IMR-90 (cell line): ENCODE results near the gene NEK4. TPM values are rescaled to one million over a fixed set of nuclear protein-coding genes. Genes with fewer than 3 reads are reported as not detected.

Experiments used
- ATAC-seq: fragments of 200-7000 bp; cut with Tn5 transposase; 2 replicates; pipeline ENCODE4 v1.9.1; 2020; ENCODE audit warnings: low read depth, mild to moderate bottlenecking, moderate library complexity
- BruUV-seq: library from RNA; stranded (reverse); fragments of 400-500 nt; replicated peaks from 2 replicates; lab custom pipeline; 2021; lab: Mats Ljungman, UMichigan
- CTCF ChIA-PET: fragments of 300-600 bp; formaldehyde crosslinking; extraction: SDS; loops from one replicate; lab custom pipeline; 2021; ENCODE audit warnings: antibody characterized with exemption; lab: Yijun Ruan, JAX
- POLR2A ChIA-PET: fragments of 300-600 bp; sonication (Branson Sonifier 250); formaldehyde crosslinking; loops from one replicate; lab custom pipeline; 2022; ENCODE audit warnings: antibody characterized with exemption; ENCODE audit not compliant: unreplicated experiment; lab: Charles Lee
- DNase-seq: peaks from one replicate; pipeline ENCODE4 v3.0.0; 2013
- H2AFZ ChIP-seq: replicated peaks from 2 replicates; pipeline ENCODE3; 2013; ENCODE audit warnings: low read length, mild to moderate bottlenecking; ENCODE audit not compliant: poor library complexity
- H2AK5ac ChIP-seq: 2 replicates; pipeline ENCODE4 v1.6.1; 2013; ENCODE audit warnings: low read depth, low read length, inconsistent platforms
- H2AK9ac ChIP-seq: replicated peaks from 2 replicates; pipeline ENCODE3; 2013; ENCODE audit warnings: mild to moderate bottlenecking, low read depth, low read length, moderate library complexity; ENCODE audit not compliant: poor library complexity
- H2BK120ac ChIP-seq: 2 replicates; pipeline ENCODE4 v1.6.1; 2013; ENCODE audit warnings: low read depth, low read length, inconsistent platforms
- H2BK15ac ChIP-seq: 3 replicates; pipeline ENCODE4 v1.6.1; 2013; ENCODE audit warnings: low read depth, low read length, inconsistent platforms
- H2BK20ac ChIP-seq: 2 replicates; pipeline ENCODE4 v1.6.1; 2013; ENCODE audit warnings: low read depth, mild to moderate bottlenecking, inconsistent platforms, low read length, moderate library complexity
- H2BK5ac ChIP-seq: 2 replicates; pipeline ENCODE4 v1.6.1; 2013; ENCODE audit warnings: mild to moderate bottlenecking, low read depth, low read length, inconsistent platforms; ENCODE audit not compliant: poor library complexity, severe bottlenecking
- H3K14ac ChIP-seq: replicated peaks from 2 replicates; pipeline ENCODE4 v1.6.1; 2013; ENCODE audit warnings: low read depth, low read length, inconsistent platforms
- H3K18ac ChIP-seq: 2 replicates; pipeline ENCODE4 v1.6.1; 2013; ENCODE audit warnings: low read depth, low read length, control low read depth
- H3K23ac ChIP-seq: 2 replicates; pipeline ENCODE4 v1.6.1; 2013; ENCODE audit warnings: low read depth, low read length, inconsistent platforms
- H3K27ac ChIP-seq: 2 replicates; pipeline ENCODE4 v1.5.1; 2013; ENCODE audit warnings: mild to moderate bottlenecking, control low read depth, low read length; ENCODE audit not compliant: insufficient read depth
- H3K27me3 ChIP-seq: 2 replicates; pipeline ENCODE4 v1.6.1; 2013; ENCODE audit warnings: low read length; ENCODE audit not compliant: control insufficient read depth, insufficient read depth
- H3K36me3 ChIP-seq: 2 replicates; pipeline ENCODE4 v1.6.1; 2013; ENCODE audit warnings: low read length, mixed read lengths; ENCODE audit not compliant: control insufficient read depth, insufficient read depth
- H3K4ac ChIP-seq: 2 replicates; pipeline ENCODE4 v1.6.1; 2013; ENCODE audit warnings: low read depth, low read length, inconsistent platforms
- H3K4me1 ChIP-seq: 2 replicates; pipeline ENCODE4 v1.6.1; 2013; ENCODE audit warnings: low read length, mixed read lengths; ENCODE audit not compliant: control insufficient read depth, insufficient read depth
- H3K4me2 ChIP-seq: 2 replicates; pipeline ENCODE4 v1.6.1; 2013; ENCODE audit warnings: low read depth, mild to moderate bottlenecking, control low read depth, low read length, moderate library complexity
- H3K4me3 ChIP-seq: 2 replicates; pipeline ENCODE4 v1.5.1; 2013; ENCODE audit warnings: low read depth, mild to moderate bottlenecking, control low read depth, low read length, moderate library complexity; ENCODE audit not compliant: insufficient read depth
- H3K56ac ChIP-seq: 2 replicates; pipeline ENCODE4 v1.6.1; 2013; ENCODE audit warnings: low read length, inconsistent platforms; ENCODE audit not compliant: insufficient read depth; ENCODE audit errors: extremely low read depth
- H3K79me1 ChIP-seq, 2 experiments: 2 replicates each; pipeline ENCODE4 v1.6.1; 2013; ENCODE audit warnings: low read length in 2 of 2, inconsistent platforms in 1 of 2, low read depth in 1 of 2
- H3K9ac ChIP-seq: 2 replicates; pipeline ENCODE4 v1.6.1; 2013; ENCODE audit warnings: low read depth, low read length, control low read depth
- H3K9me1 ChIP-seq: 2 replicates; pipeline ENCODE4 v1.6.1; 2013; ENCODE audit warnings: low read length, inconsistent platforms; ENCODE audit not compliant: insufficient read depth
- H3K9me3 ChIP-seq: 2 replicates; pipeline ENCODE4 v1.6.1; 2013; ENCODE audit warnings: low read length; ENCODE audit not compliant: control insufficient read depth, insufficient read depth
- H4K20me1 ChIP-seq: 2 replicates; pipeline ENCODE4 v1.6.1; 2013; ENCODE audit warnings: low read length, inconsistent platforms; ENCODE audit not compliant: insufficient read depth
- H4K5ac ChIP-seq: 2 replicates; pipeline ENCODE4 v1.6.1; 2013; ENCODE audit warnings: mild to moderate bottlenecking, low read depth, low read length, control low read depth
- H4K8ac ChIP-seq, 2 experiments: 2 replicates each; pipeline ENCODE4 v1.6.1; 2013; ENCODE audit warnings: low read depth in 2 of 2, low read length in 2 of 2, control low read depth in 1 of 2, inconsistent platforms in 1 of 2
- H4K91ac ChIP-seq: 2 replicates; pipeline ENCODE4 v1.6.1; 2013; ENCODE audit warnings: low read depth, low read length, inconsistent platforms; ENCODE audit not compliant: insufficient read depth
- BHLHE40 ChIP-seq: fragments of 150-350 bp; IDR thresholded peaks from 2 replicates; pipeline ENCODE4 v1.6.1; 2016; ENCODE audit warnings: mild to moderate bottlenecking, low read depth, low read length
- CEBPB ChIP-seq: IDR thresholded peaks from 2 replicates; pipeline ENCODE4 v1.6.1; 2012; ENCODE audit warnings: low read depth, low read length, improper control_type of control experiment
- ELK1 ChIP-seq: fragments of 150-350 bp; IDR thresholded peaks from 2 replicates; pipeline ENCODE4 v1.6.1; 2016; ENCODE audit warnings: low read depth, mild to moderate bottlenecking, low read length, moderate library complexity, borderline replicate concordance
- MAFK ChIP-seq: IDR thresholded peaks from 2 replicates; pipeline ENCODE4 v1.6.1; 2012; ENCODE audit warnings: low read depth, low read length, improper control_type of control experiment
- POLR2A ChIP-seq: IDR thresholded peaks from 2 replicates; pipeline ENCODE4 v1.6.1; 2012; ENCODE audit warnings: mild to moderate bottlenecking, low read depth, low read length
- RCOR1 ChIP-seq: IDR thresholded peaks from 2 replicates; pipeline ENCODE4 v1.6.1; 2012; ENCODE audit warnings: mild to moderate bottlenecking, low read length, improper control_type of control experiment; ENCODE audit not compliant: insufficient replicate concordance
- whole genome bisulfite sequencing, 2 experiments: methylation state at CpG; one replicate each; pipeline versions ENCODE4 v1.1.5 to v1.1.7; 2013; ENCODE audit warnings: missing lambda C conversion rate in 2 of 2; ENCODE audit not compliant: insufficient read length in 1 of 2; ENCODE audit errors: extremely low coverage in 2 of 2; 5-methylcytosine and 5-hydroxymethylcytosine counted together
- dilution Hi-C: fragments of 300-500 bp; cut with HindIII; formaldehyde crosslinking; loops from one replicate; pipeline ENCODE4 v1.14.3; 2018; ENCODE audit warnings: low sequenced_read_pairs; ENCODE audit not compliant: unreplicated experiment
- in situ Hi-C: fragments of 300-500 bp; cut with MboI; formaldehyde crosslinking; loops from 3 replicates; pipeline ENCODE4 v1.14.3; 2019; ENCODE audit warnings: low sequenced_read_pairs, inconsistent platforms, mixed read lengths
- intact Hi-C: fragments of 100-400 bp; cut with micrococcal nuclease; formaldehyde crosslinking; loops from 2 replicates; pipeline ENCODE4 v1.10.0; 2022
- polyA plus RNA-seq, 3 experiments: library from polyadenylated mRNA; depleted of rRNA; stranded (reverse); fragments of >200 nt; gene quantifications; 2 replicates each; pipeline ENCODE4 v1.2.3, GENCODE V29; 2012; ENCODE audit warnings: low replicate concordance in 1 of 3
- total RNA-seq: library from RNA; depleted of rRNA; stranded (reverse); fragments of >200 nt; gene quantifications from 2 replicates; pipeline ENCODE4 v1.2.3, GENCODE V29; 2012

The NEK4 gene
- total and polyA plus RNA-seq, 2 of the 4 experiments (the other 2 are of a cell fraction) = 10.3 to 24.7 TPM

GRCh38 chr3:52679199-52679538, 91.6 kb downstream of the NEK4 start:
- H2BK20ac ChIP-seq = peak overlapping the region; percentile 16; the same call in 1 of the 2 replicates
- H3K79me1 ChIP-seq = peaks cover 23 to 58% of the 10 kb centered on the region in 2 experiments
- ChIA-PET POLR2A (no interaction called here), CTCF (interaction anchor here (0.7 kb wide), 1 partner anchor 557 kb away, joined by 4 read pairs; no protein-coding TSS in a partner anchor)
- H3K18ac ChIP-seq = no peak overlapping the region
- peaks cover 9% of the 10 kb centered on the region for H3K4me1 ChIP-seq
- H3K27ac ChIP-seq = no peak overlapping the region; the same call in 1 of the 2 replicates
- peaks cover 11% of the 10 kb centered on the region; the same call in 1 of the 2 replicates for H4K20me1 ChIP-seq
- H2BK120ac ChIP-seq = no peak overlapping the region
- TF ChIP-seq MAFK (no peak), ELK1 (no peak), RCOR1 (no peak), CEBPB (no peak), POLR2A (no peak), BHLHE40 (no peak)
- peak overlapping the region in 1 of 2 experiments; percentile 52; a peak in 1 of 4 replicates for H4K8ac ChIP-seq
- no peak overlapping the region for H2AFZ ChIP-seq
- H2AK5ac ChIP-seq = no peak overlapping the region; the same call in 1 of the 2 replicates
- no TSS peak for BruUV-seq
- 0 out of 2 replicates have a peak overlapping the region, but pooled peaks have one; percentile 32 for H3K56ac ChIP-seq
- H3K4ac ChIP-seq = peak overlapping the region; percentile 24
- ATAC-seq = no peak
- intact Hi-C loops (no loop called here), in situ Hi-C loops (no loop called here), dilution Hi-C loops (no loop called here)
- no peak overlapping the region for H4K5ac ChIP-seq
- H3K27me3 ChIP-seq = no peaks in the 10 kb centered on the region
- H3K4me2 ChIP-seq = no peak overlapping the region
- H3K9ac ChIP-seq = no peak overlapping the region
- H2BK15ac ChIP-seq = no peak overlapping the region
- no peak overlapping the region for H4K91ac ChIP-seq
- H3K9me3 ChIP-seq = no peaks in the 10 kb centered on the region
- no peak overlapping the region for H2BK5ac ChIP-seq
- WGBS, 2 experiments = no CpG with 5 or more reads among the region's 3 CpGs
- peak overlapping the region; percentile 24; the same call in 1 of the 2 replicates for H3K23ac ChIP-seq
- DNase-seq = no peak
- H3K4me3 ChIP-seq = no peak overlapping the region
- no peak overlapping the region for H2AK9ac ChIP-seq
- H3K9me1 ChIP-seq = peaks cover 6% of the 10 kb centered on the region; the same call in 1 of the 2 replicates
- peak overlapping the region; percentile 22; the same call in 1 of the 2 replicates for H3K14ac ChIP-seq
- H3K36me3 ChIP-seq = peaks cover 25% of the 10 kb centered on the region
